ENCODE data around the gene KRTAP4-3. TPM values are rescaled to one million over a fixed set of nuclear protein-coding genes. Genes with fewer than 3 reads are reported as not detected.

The KRTAP4-3 gene
- total RNA-seq (ENCODE audit: unreplicated experiment), result not detected
- long read RNA-seq, result 0 reads

GRCh38 chr17:41168121-41168520, at the start of gene KRTAP4-3:
Gene KRTAP4-3, minus strand, starts transcription at chr17:41168221. Its CDS starts 49 bp downstream, at chr17:41168172.
- peaks cover 8% of the 10 kb centered on the region for H3K36me3 Mint-ChIP-seq (ENCODE audit: unreplicated experiment)
- DNase-seq, result no peak
- H3K4me1 Mint-ChIP-seq (ENCODE audit: low read depth, unreplicated experiment), result no peaks in the 10 kb centered on the region
- TF ChIP-seq, protein P1, sequence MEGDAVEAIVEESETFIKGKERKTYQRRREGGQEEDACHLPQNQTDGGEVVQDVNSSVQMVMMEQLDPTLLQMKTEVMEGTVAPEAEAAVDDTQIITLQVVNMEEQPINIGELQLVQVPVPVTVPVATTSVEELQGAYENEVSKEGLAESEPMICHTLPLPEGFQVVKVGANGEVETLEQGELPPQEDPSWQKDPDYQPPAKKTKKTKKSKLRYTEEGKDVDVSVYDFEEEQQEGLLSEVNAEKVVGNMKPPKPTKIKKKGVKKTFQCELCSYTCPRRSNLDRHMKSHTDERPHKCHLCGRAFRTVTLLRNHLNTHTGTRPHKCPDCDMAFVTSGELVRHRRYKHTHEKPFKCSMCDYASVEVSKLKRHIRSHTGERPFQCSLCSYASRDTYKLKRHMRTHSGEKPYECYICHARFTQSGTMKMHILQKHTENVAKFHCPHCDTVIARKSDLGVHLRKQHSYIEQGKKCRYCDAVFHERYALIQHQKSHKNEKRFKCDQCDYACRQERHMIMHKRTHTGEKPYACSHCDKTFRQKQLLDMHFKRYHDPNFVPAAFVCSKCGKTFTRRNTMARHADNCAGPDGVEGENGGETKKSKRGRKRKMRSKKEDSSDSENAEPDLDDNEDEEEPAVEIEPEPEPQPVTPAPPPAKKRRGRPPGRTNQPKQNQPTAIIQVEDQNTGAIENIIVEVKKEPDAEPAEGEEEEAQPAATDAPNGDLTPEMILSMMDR (IDR thresholded peaks at IDR 0.05; ENCODE audit: partially characterized antibody, unreplicated experiment), result no peak
- no peak within 1 kb of the TSS for H3K4me3 Mint-ChIP-seq (ENCODE audit: unreplicated experiment)
- peaks cover 6% of the 10 kb centered on the region for H3K9me3 Mint-ChIP-seq (ENCODE audit: unreplicated experiment)
- H3K27me3 Mint-ChIP-seq (ENCODE audit: unreplicated experiment), result peaks cover 5% of the 10 kb centered on the region
- H3K27ac Mint-ChIP-seq (ENCODE audit: unreplicated experiment), result peak within 1 kb of the TSS; percentile 69

- no peak overlapping the region for H3K4me3 Mint-ChIP-seq (ENCODE audit: unreplicated experiment)
- peaks cover 6% of the 10 kb centered on the region for H3K27me3 Mint-ChIP-seq (ENCODE audit: unreplicated experiment)
- no peaks in the 10 kb centered on the region for H3K36me3 Mint-ChIP-seq (ENCODE audit: unreplicated experiment)
- H3K9me3 Mint-ChIP-seq (ENCODE audit: unreplicated experiment), result peaks cover 1% of the 10 kb centered on the region
- TF ChIP-seq, protein P1 (IDR thresholded peaks at IDR 0.05; ENCODE audit: partially characterized antibody, unreplicated experiment), result no peak
- no peak for DNase-seq
- H3K4me1 Mint-ChIP-seq (ENCODE audit: low read depth, unreplicated experiment), result peaks cover 2% of the 10 kb centered on the region
- H3K27ac Mint-ChIP-seq (ENCODE audit: unreplicated experiment), result no peak overlapping the region
These were observed 47.7 kb upstream of the KRTAP4-3 start for GRCh38 chr17:41215681-41216080.

DNA sequence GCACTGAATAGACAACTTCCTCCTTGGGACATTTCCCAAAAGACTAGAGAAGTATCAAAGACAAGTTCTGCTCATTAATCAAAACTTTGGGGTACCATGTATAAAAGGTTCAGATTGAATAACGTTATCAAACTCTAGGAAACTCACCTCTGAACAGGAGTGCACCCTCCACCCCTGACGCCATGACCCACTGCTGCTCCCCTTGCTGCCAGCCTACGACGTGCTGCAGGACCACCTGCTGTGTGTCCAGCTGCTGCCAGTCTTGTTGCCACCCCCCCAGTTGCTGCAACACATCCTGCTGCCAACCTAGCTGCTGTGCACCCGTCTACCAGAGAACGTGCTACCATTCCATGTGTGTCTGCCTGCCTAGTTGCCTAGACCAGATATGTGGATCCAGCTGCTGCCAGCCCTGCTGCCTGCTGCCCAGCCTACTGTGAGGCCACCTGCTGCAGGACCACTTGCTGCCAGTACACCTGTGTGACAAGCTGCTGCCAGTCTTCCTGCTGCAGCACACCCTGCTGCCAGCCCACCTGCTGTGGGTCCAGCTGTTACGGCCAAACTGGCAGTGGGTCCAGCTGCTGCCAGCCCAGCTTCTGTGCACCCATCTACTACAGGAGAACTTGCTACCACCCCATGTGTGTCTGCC, 44.6 kb upstream of the KRTAP4-3 start:
- Mint-ChIP-seq H3K4me3 (ENCODE audit: unreplicated experiment) (no peak overlapping the region), H3K9me3 (ENCODE audit: unreplicated experiment) (peaks cover 3% of the 10 kb centered on the region), H3K36me3 (ENCODE audit: unreplicated experiment) (no peaks in the 10 kb centered on the region), H3K27ac (ENCODE audit: unreplicated experiment) (peak overlapping the region; percentile 12), H3K4me1 (ENCODE audit: low read depth, unreplicated experiment) (peaks cover 2% of the 10 kb centered on the region), H3K27me3 (ENCODE audit: unreplicated experiment) (peaks cover 6% of the 10 kb centered on the region)
- peak; percentile 17 for DNase-seq
- TF ChIP-seq, protein P1 (IDR thresholded peaks at IDR 0.05; ENCODE audit: partially characterized antibody, unreplicated experiment), result no peak

GRCh38 chr17:41211845-41212466, 43.9 kb upstream of the KRTAP4-3 start:
- no peak for DNase-seq
- H3K4me1 Mint-ChIP-seq (ENCODE audit: low read depth, unreplicated experiment), result peaks cover 2% of the 10 kb centered on the region
- no peak overlapping the region for H3K4me3 Mint-ChIP-seq (ENCODE audit: unreplicated experiment)
- no peaks in the 10 kb centered on the region for H3K36me3 Mint-ChIP-seq (ENCODE audit: unreplicated experiment)
- H3K9me3 Mint-ChIP-seq (ENCODE audit: unreplicated experiment), result peaks cover 3% of the 10 kb centered on the region
- peaks cover 6% of the 10 kb centered on the region for H3K27me3 Mint-ChIP-seq (ENCODE audit: unreplicated experiment)
- TF ChIP-seq, protein P1 (IDR thresholded peaks at IDR 0.05; ENCODE audit: partially characterized antibody, unreplicated experiment), result no peak
- no peak overlapping the region for H3K27ac Mint-ChIP-seq (ENCODE audit: unreplicated experiment)

All from glutamatergic neuron (in vitro differentiated cells).